ENCODE measurements around the gene CRY1. TPM values are rescaled to one million over a fixed set of nuclear protein-coding genes. Genes with fewer than 3 reads are reported as not detected.

CRY1 gene
- total RNA-seq, 1 experiment from 2014 or later = 23.1 TPM

- no peak for TF ChIP-seq FOXK1 (CRISPR knock-in tag; IDR thresholded peaks at IDR 0.05)
- no peak for TF ChIP-seq ESRRA (CRISPR knock-in tag; IDR thresholded peaks at IDR 0.05; ENCODE audit: borderline replicate concordance)
- TF ChIP-seq USF2 (CRISPR knock-in tag; IDR thresholded peaks at IDR 0.05) = no peak
- TF ChIP-seq CREB1 (CRISPR knock-in tag; IDR thresholded peaks at IDR 0.05) = no peak
- TF ChIP-seq GRHL2 (CRISPR knock-in tag; IDR thresholded peaks at IDR 0.05; ENCODE audit: insufficient replicate concordance, severe bottlenecking) = no peak
- no peak for TF ChIP-seq HMGA2 (CRISPR knock-in tag; IDR thresholded peaks at IDR 0.05)
- no peak for TF ChIP-seq NFE2L1 (CRISPR knock-in tag; IDR thresholded peaks at IDR 0.05)
- no peak for TF ChIP-seq PRDM15 (CRISPR knock-in tag; IDR thresholded peaks at IDR 0.05)
- no peak for TF ChIP-seq ZNF416 (CRISPR knock-in tag; IDR thresholded peaks at IDR 0.05)
- TF ChIP-seq FOXP4 (CRISPR knock-in tag; IDR thresholded peaks at IDR 0.05) = no peak
- no peak for TF ChIP-seq ZNF219 (CRISPR knock-in tag; IDR thresholded peaks at IDR 0.05; ENCODE audit: borderline replicate concordance)
- no peak for TF ChIP-seq ZNF425 (CRISPR knock-in tag; conservative IDR thresholded peaks at IDR 0.05)
- TF ChIP-seq ZNF532 (CRISPR knock-in tag; IDR thresholded peaks at IDR 0.05; ENCODE audit: borderline replicate concordance) = no peak
- no peak for TF ChIP-seq IRF2 (CRISPR knock-in tag; IDR thresholded peaks at IDR 0.05; ENCODE audit: borderline replicate concordance, low read depth)
- TF ChIP-seq ZBTB21 (CRISPR knock-in tag; IDR thresholded peaks at IDR 0.05; ENCODE audit: borderline replicate concordance) = no peak
- TF ChIP-seq CTCF (IDR thresholded peaks at IDR 0.05) = no peak
- TF ChIP-seq TEAD4 (CRISPR knock-in tag; IDR thresholded peaks at IDR 0.05) = no peak
- no peak for TF ChIP-seq SMAD4 (CRISPR knock-in tag; IDR thresholded peaks at IDR 0.05)
- H3K9me3 Mint-ChIP-seq = peaks cover 22% of the 10 kb centered on the region
- DNase-seq (ENCODE audit: low spot score) (no peak), ATAC-seq (no peak)
- no peak overlapping the region for H3K4me3 Mint-ChIP-seq
- ChIA-PET POLR2A (no interaction called here), CTCF (interaction anchor here (0.6 to 3.0 kb wide), 3 partner anchors 13 to 136 kb away, joined by 3 to 10 read pairs (median 7); partner anchors contain the start of gene TMEM263)
- peaks cover 3% of the 10 kb centered on the region for H3K27me3 Mint-ChIP-seq (ENCODE audit: low read depth)
- H3K36me3 Mint-ChIP-seq = peaks cover 25% of the 10 kb centered on the region
- H3K4me1 Mint-ChIP-seq = peaks cover 9% of the 10 kb centered on the region; the same call in 1 of the 2 replicates
- H3K27ac Mint-ChIP-seq = no peak overlapping the region
Measured at GRCh38 chr12:107091381-107091780, 2.0 kb downstream of the CRY1 start.

All from WTC11 (cell line).